ENCODE data around the gene RGS10. TPM values are rescaled to one million over a fixed set of nuclear protein-coding genes. Genes with fewer than 3 reads are reported as not detected.

RGS10 gene
- total and polyA plus RNA-seq, 2 of the 8 experiments (the other 6 are each of a cell fraction or from before 2014, with no cell fraction given), result 5.5 to 13.1 TPM

DNA sequence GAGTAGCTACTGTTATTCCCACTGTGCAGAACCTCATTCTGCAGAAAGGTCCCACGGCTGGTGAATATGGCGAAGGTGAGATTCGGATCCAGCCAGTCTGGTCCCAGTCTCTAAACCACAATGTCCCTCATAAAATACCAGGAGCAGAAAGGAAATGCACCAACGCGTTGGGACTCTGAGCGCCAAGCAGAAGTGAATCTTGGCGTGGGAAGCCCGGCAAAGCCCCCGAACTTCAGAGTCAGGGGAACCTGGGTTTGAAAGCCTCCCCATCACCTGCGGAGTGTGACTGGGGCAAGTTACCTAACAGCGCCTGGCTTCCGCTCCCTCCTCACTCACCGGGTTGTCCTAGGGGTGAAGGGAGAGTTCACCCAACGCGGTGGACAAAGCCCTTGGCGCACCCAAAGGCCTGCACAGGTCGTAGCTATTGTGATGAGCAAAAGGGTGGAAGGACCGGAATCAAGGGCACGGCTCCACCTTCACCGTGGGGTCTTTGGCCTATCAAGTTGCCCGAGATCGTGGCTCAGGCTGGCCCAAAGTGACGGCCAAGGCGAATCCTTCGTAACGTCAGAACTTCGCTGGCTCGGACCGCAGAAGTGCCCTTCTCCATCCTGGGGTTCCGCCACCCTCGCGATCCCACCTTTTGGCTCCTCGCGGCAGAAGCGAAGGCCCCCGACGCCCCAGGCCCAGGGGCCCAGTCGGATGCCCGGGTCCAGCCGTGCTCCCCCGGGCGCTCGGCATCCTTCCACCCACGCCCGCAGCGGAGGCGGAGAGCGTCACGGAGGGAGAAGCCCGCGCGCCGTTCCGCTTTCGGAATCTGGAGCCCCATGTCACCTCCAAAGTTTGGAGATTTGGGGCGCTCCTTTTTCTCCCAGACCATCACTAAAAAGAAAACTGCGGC lies 811 bp downstream of the RGS10 start:
- H3K27me3 ChIP-seq (replicated peaks in 1 of 4; ENCODE audit: control insufficient read depth in 3 of 4, extremely low read depth in 1 of 4, insufficient read depth in 3 of 4, low read length in 3 of 4), result peaks cover 17 to 44% (median 28%) of the 10 kb centered on the region in 4 experiments
- H4K5ac ChIP-seq (ENCODE audit: insufficient read length, low read depth, low read length), result no peak overlapping the region
- DNase-seq (ENCODE audit: low read depth in 1 of 2, low spot score in 2 of 2), result peak in 1 of 2 experiments; percentile 55
- ChIA-PET CTCF (ENCODE audit: partially characterized antibody) (interaction anchor here (1.7 kb wide), 1 partner anchor 9 kb away, joined by 4 read pairs; no protein-coding TSS in a partner anchor), POLR2A (ENCODE audit: partially characterized antibody) (interaction anchor here (1.4 kb wide), 1 partner anchor 29 kb away, joined by 3 read pairs; no protein-coding TSS in a partner anchor)
- H2BK120ac ChIP-seq (replicated peaks; ENCODE audit: low read depth, low read length), result no peak overlapping the region
- H2AFZ ChIP-seq (ENCODE audit: low read length), result no peak overlapping the region; the same call in 1 of the 2 replicates
- FAIRE-seq, result no peak
- no peak overlapping the region for H4K8ac ChIP-seq (ENCODE audit: extremely low read depth, insufficient read depth, low read length)
- peak overlapping the region; percentile 76 to 100 for H3K4me2 ChIP-seq (ENCODE audit: insufficient read depth in 1 of 2, low read depth in 2 of 2, low read length in 2 of 2)
- no peak overlapping the region; a peak in 2 of 7 replicates for H3K9ac ChIP-seq (replicated peaks in 1 of 4; ENCODE audit: extremely low read depth in 1 of 4, low read depth in 3 of 4, low read length in 3 of 4)
- no peaks in the 10 kb centered on the region for H3K9me3 ChIP-seq (ENCODE audit: insufficient read depth in 2 of 2, low read depth in 1 of 2, low read length in 1 of 2)
- H2BK12ac ChIP-seq (ENCODE audit: low read depth, low read length), result no peak overlapping the region
- H2BK15ac ChIP-seq (ENCODE audit: low read length), result peak overlapping the region; percentile 4; the same call in 1 of the 2 replicates
- no peak overlapping the region for H3K56ac ChIP-seq (replicated peaks; ENCODE audit: insufficient read length, low read depth, low read length)
- H3K23me2 ChIP-seq (ENCODE audit: low read depth, low read length), result peaks cover 19% of the 10 kb centered on the region
- no peak overlapping the region for H3K4ac ChIP-seq (replicated peaks; ENCODE audit: insufficient read length, low read depth, low read length)
- no peak overlapping the region for H2AK5ac ChIP-seq (ENCODE audit: low read depth, low read length)
- H3K36me3 ChIP-seq (ENCODE audit: control insufficient read depth in 2 of 4, insufficient read depth in 4 of 4, low read length in 3 of 4), result no peaks in the 10 kb centered on the region
- peaks cover 0 to 7% of the 10 kb centered on the region in 2 experiments for H4K20me1 ChIP-seq (replicated peaks in 1 of 2; ENCODE audit: control insufficient read depth in 1 of 2, insufficient read depth in 2 of 2, low read length in 2 of 2)
- no peaks in the 10 kb centered on the region for H3K79me2 ChIP-seq (ENCODE audit: control insufficient read depth in 1 of 2, insufficient read depth in 2 of 2, low read length in 2 of 2)
- no peak overlapping the region for H2BK5ac ChIP-seq (ENCODE audit: low read depth, low read length)
- H3K4me3 ChIP-seq (ENCODE audit: extremely low read depth in 1 of 4, insufficient read depth in 2 of 4, low read depth in 3 of 4, low read length in 4 of 4), result peak overlapping the region; percentile 49 to 79 (median 59)
- no peak overlapping the region for H2BK20ac ChIP-seq (ENCODE audit: low read length)
- no peak overlapping the region for H3K14ac ChIP-seq (ENCODE audit: insufficient read length)
- peaks cover 2 to 14% (median 7%) of the 10 kb centered on the region in 4 experiments; a peak in 6 of 7 replicates for H3K4me1 ChIP-seq (replicated peaks in 1 of 4; ENCODE audit: control insufficient read depth in 3 of 4, insufficient read depth in 4 of 4, low read length in 3 of 4)
- H3K18ac ChIP-seq (ENCODE audit: extremely low read depth, low read length), result no peak overlapping the region
- 17% methylated on average over 54 of the region's 57 CpGs; no CpG with 5 or more reads in 1 of the 2 experiments for WGBS, 2 experiments (ENCODE audit: extremely low coverage in 1 of 2, insufficient coverage in 1 of 2, insufficient read length in 1 of 2, insufficient replicate concordance in 2 of 2, low coverage in 1 of 2, low lambda C conversion rate in 2 of 2, missing lambda C conversion rate in 1 of 2)
- TF ChIP-seq SUZ12 (IDR thresholded peaks at IDR 0.05; ENCODE audit: low read length), result peak; percentile 82
- no peak for TF ChIP-seq EP300 (IDR thresholded peaks at IDR 0.05; ENCODE audit: borderline replicate concordance in 1 of 2, low read depth in 2 of 2, low read length in 2 of 2)
- TF ChIP-seq KDM4A (IDR thresholded peaks at IDR 0.05; ENCODE audit: low read depth, low read length, severe bottlenecking), result peak; percentile 26
- TF ChIP-seq, protein P1, sequence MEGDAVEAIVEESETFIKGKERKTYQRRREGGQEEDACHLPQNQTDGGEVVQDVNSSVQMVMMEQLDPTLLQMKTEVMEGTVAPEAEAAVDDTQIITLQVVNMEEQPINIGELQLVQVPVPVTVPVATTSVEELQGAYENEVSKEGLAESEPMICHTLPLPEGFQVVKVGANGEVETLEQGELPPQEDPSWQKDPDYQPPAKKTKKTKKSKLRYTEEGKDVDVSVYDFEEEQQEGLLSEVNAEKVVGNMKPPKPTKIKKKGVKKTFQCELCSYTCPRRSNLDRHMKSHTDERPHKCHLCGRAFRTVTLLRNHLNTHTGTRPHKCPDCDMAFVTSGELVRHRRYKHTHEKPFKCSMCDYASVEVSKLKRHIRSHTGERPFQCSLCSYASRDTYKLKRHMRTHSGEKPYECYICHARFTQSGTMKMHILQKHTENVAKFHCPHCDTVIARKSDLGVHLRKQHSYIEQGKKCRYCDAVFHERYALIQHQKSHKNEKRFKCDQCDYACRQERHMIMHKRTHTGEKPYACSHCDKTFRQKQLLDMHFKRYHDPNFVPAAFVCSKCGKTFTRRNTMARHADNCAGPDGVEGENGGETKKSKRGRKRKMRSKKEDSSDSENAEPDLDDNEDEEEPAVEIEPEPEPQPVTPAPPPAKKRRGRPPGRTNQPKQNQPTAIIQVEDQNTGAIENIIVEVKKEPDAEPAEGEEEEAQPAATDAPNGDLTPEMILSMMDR (IDR thresholded peaks at IDR 0.05; ENCODE audit: control extremely low read depth in 1 of 3, insufficient read depth in 1 of 3, low read depth in 1 of 3, low read length in 3 of 3), result no peak
- TF ChIP-seq EZH2 (IDR thresholded peaks at IDR 0.05; ENCODE audit: low read depth, low read length, severe bottlenecking), result peak; percentile 77
- peak overlapping the region; percentile 13 for H4K91ac ChIP-seq (replicated peaks; ENCODE audit: insufficient read length, low read length)
- no peaks in the 10 kb centered on the region for H3K79me1 ChIP-seq (ENCODE audit: low read depth, low read length)
- no peak overlapping the region for H3K27ac ChIP-seq (ENCODE audit: low read depth, low read length)
- H3K23ac ChIP-seq (ENCODE audit: insufficient read length), result no peak overlapping the region

Measured in H1 (cell line).